GM18507 (cell line): ENCODE measurements around the gene CHD2.
"Not testable (repeated sequence)": the region's sequence is repeated elsewhere in the genome, so short reads cannot be mapped to it uniquely, and the experiment has no call there.

Experiments used
- DNase-seq: peaks from one replicate; pipeline ENCODE4 v3.0.0; 2011; ENCODE audit warnings: low read depth; ENCODE audit not compliant: insufficient read length; ENCODE audit errors: extremely low spot score
- FAIRE-seq: peaks from 2 replicates; lab custom pipeline; 2011; peaks lifted over from hg19 to GRCh38; lab: Jason Lieb, UNC

Gene CHD2

DNA sequence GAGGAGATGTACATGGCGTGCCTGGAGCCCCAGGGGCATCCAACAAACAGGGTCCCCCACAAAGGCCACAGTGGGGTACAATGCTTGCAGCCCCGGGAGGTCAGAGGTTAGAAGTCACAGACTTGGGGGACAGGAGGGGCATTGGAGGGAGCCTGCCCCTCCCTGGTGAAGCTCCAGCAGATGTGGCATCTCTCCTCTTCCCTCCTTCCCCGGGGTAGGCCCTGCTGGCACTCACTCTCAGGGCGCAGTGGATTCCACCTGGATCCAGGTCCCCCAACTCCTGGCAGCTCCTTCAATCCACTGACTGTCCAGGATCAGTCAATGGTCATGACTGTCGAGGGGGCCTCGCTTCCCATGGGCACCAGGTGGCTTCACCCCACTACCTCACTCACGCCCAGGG, 156.7 kb downstream of the CHD2 start:
- no peak for FAIRE-seq
- DNase-seq, result no peak

GRCh38 chr15:93057618-93058017, 157.5 kb downstream of the CHD2 start:
- no peak for FAIRE-seq

GRCh38 chr15:93058128-93058527, 158.0 kb downstream of the CHD2 start:
- DNase-seq (no peak), FAIRE-seq (no peak)

More at GRCh38 chr15:93057618-93058017, 157.5 kb downstream of the CHD2 start:
- DNase-seq, result no peak

DNA sequence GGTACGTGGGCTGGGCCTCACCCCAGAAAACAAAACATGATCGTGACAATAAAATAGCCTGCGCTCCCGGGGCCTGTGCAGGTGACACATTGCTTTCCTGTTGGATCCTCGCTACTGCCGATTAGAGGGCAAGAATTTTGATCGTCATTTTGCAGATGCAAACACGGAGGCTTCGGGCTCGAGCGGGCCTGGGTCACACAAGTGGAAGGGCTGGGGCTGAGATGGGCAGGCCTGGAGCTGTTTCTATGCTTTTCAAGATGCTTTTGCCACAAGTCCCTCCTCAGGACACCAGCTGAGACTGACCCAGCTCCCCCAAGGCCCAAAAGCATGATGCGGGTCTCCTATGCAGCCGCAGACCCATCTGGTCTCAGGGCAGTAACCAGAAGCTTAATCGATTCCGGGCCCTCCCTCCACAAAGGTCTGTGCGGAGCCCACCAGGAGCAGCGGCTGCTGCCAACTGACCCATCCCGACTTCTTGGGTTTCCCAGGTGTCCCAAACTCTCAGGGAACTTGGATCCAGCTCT, 158.8 kb downstream of the CHD2 start:
- FAIRE-seq (no peak), DNase-seq (no peak)

DNA sequence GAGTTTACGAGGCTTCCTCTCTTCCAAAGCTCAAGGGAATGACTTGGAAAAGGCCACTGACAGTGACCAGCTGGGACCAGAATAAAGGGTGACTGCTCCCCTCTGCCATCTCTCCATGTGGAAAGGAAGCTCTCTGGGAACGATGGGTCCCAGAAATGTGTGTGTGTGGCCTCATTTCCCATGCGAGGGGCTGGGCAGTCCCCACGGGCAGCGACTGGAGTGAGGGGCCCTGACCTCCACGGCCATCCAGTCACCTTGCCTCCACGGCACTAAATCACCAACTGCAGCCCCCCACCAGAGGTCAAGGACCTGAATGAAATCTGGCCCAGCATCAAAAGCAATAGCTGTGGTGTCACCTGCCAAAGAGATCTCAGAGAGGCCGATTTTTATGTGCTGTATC, 159.3 kb downstream of the CHD2 start:
- FAIRE-seq, result no peak
- no peak for DNase-seq

DNA sequence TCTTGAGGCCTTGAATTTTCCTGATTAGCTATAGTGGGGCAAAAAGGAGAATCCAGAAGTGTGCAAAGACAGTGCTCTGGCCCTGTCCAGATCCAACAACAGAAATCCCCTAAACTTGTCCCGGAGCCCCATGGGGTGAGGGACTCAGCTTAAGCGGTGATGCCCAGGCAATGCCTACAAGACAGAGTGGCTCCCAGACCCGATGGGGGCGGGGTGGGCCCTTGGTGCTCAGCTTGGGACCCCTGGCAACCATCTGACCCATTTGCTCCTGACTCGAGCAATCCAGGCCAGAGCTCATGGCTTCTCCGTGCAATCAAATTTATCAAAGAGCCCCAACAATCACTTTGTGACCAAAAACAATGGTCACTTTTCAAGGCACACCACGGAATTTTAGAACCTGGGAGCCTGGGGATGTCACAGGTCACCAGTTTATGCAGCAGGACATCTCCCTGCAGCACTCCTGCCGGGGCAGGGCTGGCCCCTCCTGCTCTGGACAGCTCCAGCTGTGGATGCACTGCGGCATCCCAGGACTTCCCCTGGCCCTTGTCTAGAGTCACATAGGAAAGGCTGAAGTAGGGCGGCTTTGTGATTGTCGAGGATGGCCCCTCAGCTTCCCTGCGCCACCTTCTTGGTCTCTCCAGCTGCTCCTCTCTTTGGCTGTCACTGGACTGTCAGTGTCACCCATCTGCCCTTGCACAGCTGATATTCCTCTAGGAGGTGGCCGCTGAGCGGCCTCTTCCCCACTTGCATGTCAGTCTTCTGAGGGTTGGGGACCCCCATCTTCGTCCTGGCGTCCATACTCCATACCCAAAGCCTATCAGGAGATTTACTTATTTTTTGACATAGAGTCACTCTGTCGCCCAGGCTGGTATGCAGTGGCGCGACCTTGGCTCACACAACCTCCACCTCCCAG, 160.5 kb downstream of the CHD2 start:
- DNase-seq (no peak), FAIRE-seq (no peak)

DNA sequence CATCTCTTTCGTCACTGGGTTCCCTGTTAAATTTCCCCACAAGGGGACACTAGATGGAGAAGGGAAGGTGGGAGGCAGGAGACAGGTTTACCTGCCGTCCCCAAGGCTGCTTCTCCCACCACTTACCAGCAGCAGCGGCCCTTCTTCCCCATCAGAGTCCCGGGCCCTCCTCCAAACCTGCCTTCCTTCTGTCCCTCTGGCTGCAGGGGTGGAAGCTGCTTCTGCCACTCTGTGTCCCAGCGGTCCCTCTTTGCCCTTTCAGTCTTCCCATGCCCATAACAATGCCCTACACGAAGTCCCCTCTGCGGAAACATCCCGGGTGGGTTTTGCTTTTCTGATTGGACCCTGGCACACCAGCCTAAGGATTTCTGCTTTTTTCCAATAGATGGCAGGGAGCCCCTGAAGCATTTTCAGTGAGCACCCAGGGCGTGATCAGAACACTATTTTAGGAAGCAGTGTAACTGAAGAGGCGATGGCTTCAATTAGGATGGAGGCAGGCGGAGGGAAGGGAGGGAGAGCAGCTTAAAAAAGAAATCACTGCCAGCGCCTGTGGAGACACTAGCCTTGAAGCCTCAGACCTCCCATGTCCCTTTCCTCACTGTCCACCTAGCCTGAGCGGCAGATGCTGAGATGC, 162.6 kb downstream of the CHD2 start:
- FAIRE-seq, DNase-seq: not testable (repeated sequence)

GRCh38 chr15:93063262-93063671, 163.1 kb downstream of the CHD2 start:
- no peak for FAIRE-seq

DNA sequence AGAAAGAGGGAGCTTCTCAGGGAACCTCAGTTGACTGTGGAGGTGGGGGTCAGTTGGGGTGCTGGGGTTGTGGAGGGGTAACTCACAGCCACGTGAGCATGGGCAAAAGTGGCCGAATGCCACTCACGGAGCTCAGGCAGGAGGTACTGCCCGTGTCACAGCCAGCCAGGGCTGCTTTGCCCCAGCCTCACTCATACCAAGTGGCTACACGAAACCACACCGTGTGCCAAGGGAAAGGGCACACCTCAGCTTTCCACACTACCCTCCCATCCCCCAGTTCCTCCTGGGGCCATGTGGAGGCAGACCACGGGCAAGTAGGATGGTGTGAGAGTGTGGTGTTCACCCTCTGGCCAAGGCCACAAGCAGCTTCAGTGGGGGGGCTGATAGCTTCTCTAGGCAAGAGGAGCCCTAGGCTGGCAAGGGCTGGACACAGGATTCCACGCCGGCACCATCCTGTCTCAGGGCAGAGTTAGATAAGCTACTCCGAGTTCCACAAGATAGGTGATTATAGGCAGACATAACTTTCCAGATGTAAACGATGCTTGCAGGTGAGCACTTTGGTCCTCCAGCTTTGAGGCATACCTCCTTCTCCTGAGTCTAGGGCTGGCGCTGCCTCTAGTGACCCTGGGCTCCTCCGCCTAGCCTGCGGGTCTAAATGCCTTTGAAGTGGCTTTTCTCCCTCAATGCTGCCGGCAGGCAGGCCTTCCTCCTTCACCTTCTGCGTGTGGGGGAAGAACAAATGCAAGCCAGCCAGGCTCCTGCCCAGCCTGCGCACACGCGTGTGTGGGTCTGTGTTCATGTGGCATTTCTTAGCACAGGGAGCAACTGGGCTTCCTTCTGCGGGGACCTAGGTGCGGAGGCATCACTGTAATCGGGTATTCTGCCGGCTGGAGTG, 163.9 kb downstream of the CHD2 start:
- DNase-seq (no peak), FAIRE-seq (no peak)

More at GRCh38 chr15:93063262-93063671, 163.1 kb downstream of the CHD2 start:
- no peak for DNase-seq

DNA sequence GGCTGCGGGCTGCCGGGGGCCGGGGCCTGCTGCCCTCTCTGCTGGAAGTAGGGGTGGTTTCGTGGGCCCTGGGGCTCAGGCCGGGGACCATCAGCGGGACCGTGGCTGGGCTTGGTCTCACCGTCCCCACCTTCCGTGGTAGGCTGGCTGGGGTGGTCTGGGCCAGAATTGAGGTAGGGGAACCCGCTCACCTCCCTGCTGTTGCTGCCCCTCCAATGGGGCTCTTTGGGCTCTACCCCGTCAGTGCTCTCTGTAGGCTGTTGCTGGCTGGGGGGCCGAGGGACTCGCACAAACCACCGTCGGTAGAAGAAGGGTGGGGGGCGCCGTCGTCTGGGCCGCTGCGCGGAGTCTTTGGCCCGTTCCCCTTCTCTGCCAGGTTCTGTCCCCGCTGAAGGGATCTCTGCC, 165.5 kb downstream of the CHD2 start:
- FAIRE-seq, result no peak

DNA sequence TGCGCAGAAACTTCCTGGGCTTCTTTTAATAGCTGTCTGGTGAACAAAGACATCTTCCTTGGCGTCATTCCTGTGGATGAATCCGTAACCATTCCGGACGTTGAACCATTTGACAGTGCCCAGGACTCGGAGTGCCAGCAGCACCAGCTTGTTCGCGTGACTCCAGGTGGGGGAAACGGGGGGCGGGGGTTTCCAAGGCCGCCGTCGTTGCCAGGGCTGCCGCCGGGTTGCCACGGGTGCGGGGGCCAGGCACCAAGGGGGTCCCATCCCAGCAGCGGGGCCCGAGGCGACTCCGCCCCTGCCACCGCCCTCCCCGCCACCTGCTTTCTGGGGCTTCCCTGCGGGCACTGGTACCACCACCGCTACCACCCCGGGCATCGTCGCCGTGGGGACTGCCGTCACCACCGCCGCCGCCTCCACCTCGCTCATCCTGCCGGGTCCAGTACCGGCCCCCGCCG, 166.1 kb downstream of the CHD2 start:
- no peak for FAIRE-seq
- DNase-seq, result no peak

More for the DNA sequence above, 165.5 kb downstream of the CHD2 start:
- no peak for DNase-seq

DNA sequence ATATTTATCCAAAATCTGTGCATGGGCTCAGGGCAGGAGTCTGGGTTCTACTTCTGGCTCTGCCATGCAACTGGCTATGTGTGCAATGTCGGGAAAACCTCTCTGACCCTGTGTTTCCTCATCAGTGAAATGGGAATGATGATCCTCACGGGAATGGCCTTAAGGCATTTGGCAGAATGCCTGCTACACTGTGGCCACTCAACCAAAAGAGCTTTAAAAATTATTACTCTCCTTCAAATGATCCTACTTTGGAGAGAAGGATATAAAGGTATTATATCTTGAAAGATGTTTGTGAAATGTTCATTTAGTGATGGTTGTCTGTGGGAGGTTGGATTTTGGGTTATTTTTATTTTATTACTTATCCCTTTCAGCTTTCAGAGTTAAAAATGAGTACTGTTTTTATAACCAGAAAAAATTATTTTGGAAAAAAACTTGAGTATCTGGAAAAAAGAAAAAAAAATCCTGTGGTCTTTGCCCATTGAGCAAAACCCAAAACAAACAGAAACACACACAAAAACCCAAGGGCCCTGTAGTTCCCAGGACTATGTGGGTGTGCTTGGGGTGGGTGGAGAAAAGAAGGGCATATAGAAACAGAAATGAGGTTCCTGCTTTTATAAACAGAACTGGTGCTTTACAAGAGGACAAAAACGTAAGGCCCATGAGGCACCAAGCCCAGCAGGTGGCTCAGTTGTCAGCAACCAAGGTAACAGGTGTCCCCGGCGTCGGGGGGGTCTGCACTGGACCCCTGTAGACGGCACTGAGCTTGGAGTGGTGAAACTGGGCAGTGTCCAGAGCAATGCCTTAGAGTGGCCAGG, 166.9 kb downstream of the CHD2 start:
- DNase-seq (no peak), FAIRE-seq (no peak)

- FAIRE-seq (no peak), DNase-seq (no peak)
These were observed 167.5 kb downstream of the CHD2 start for GRCh38 chr15:93067649-93068085.

DNA sequence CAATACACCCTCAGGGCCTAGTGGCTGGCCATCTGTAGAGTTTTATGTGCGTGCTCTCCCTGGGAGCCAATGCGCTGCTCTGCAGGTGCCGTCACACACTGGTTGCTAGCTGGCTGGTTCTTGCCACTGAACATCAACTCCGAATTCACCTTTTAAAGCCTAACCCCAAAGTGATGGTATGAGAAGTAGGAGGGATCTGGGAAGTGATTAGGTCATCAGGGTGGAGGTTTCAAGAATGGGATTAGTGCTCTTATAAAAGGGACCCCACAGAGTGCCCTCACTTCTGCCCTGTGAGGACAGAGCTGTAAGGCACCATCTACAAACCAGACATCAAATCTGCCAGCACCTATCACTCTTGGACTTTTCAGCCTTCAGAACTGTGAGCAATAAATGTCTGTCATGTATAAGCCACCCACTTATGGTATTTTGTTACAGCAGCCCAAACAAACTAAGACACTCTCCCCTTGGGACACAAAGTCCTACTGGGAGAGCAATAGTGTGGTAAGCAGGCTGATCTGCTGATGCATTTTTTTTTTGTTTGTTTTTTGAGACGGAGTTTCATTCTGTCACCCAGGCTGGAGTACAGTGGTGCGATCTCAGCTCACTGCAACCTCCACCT, 168.6 kb downstream of the CHD2 start:
- no peak for FAIRE-seq
- no peak for DNase-seq

DNA sequence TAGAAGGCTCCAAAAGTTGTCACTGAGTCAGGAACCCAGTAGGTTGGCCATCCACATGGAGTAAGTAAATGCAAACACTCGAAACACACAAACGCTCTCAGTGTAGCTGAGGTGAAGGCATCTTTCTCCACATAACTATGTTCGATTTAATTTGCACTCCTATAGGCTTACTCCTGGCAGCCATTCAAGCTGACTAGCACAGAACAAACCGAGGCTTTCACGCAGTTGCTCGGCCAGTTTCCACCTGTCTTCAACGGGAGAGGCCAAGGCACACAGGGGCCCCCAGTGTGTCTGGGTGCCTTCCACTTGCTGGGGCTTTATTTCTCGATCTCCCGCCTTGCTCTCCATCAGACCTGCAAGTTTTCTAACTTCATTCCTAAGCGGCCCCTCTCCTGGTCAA, 170.0 kb downstream of the CHD2 start:
- FAIRE-seq, result no peak

GRCh38 chr15:93070551-93071296, 170.6 kb downstream of the CHD2 start:
- FAIRE-seq, result no peak
- DNase-seq, result no peak

More for the DNA sequence above, 170.0 kb downstream of the CHD2 start:
- DNase-seq, result no peak

DNA sequence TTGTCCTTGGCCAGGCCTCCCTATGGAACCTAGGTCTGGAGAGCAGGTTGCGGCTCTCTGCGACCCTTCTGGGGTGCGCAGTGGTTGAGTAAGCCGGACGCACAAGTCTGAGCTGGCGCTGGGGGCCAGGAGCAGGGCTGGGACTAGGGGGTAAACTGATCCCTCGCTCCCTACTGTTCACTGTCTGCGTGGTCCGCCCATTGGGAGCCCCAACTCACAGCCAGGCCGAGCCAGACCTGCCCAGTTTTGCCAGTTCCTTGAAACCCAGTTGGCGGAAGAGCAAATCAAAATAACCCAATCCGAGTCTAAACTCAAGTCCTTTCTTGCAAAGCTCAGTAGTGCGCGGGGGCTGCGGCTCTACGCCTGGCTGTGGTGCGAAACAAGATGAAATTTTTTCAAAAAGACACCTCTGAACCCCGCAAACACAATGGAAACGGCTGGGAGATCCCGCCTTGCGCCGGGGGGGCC, 171.4 kb downstream of the CHD2 start:
- DNase-seq (no peak), FAIRE-seq (no peak)
